ENCODE results near the gene RBM14. TPM values are rescaled to one million over a fixed set of nuclear protein-coding genes. Genes with fewer than 3 reads are reported as not detected.

RBM14 gene
- total and polyA plus RNA-seq, 7 donors: 10.8 to 54.0 (median 37.5) TPM

- intact Hi-C loops (cut with DNase I): no loop called here
- DNase-seq: no peak
- Histone ChIP-seq H3K36me3 (peaks cover 3 to 92% (median 20%) of the 10 kb centered on the region in 4 donors), H3K9me3 (no peaks in the 10 kb centered on the region), H3K4me3 (no peak overlapping the region), H3K27ac (no peak overlapping the region), H3K4me1 (peaks cover 0 to 12% (median 3%) of the 10 kb centered on the region in 4 donors), H3K27me3 (no peaks in the 10 kb centered on the region)
- 91 to 93% methylated on average over 1 of the region's 1 CpG for WGBS, 2 donors
- TF ChIP-seq EP300 (IDR thresholded peaks at IDR 0.05): no peak
- no peak for TF ChIP-seq CTCF (IDR thresholded peaks at IDR 0.05)
- TF ChIP-seq POLR2AphosphoS5 (IDR thresholded peaks at IDR 0.05): no peak
- no peak for TF ChIP-seq POLR2A (IDR thresholded peaks at IDR 0.05)
Measured at GRCh38 chr11:66663741-66664296, 47.4 kb downstream of the RBM14 start.

GRCh38 chr11:66665369-66665768, 48.9 kb downstream of the RBM14 start:
- H3K4me1 ChIP-seq: peaks cover 0 to 12% (median 3%) of the 10 kb centered on the region in 4 donors
- no peak for DNase-seq
- 93 to 95% methylated on average over 11 of the region's 11 CpGs for WGBS, 2 donors
- H3K9me3 ChIP-seq: no peaks in the 10 kb centered on the region
- H3K4me3 ChIP-seq: no peak overlapping the region
- peaks cover 3 to 86% (median 20%) of the 10 kb centered on the region in 4 donors for H3K36me3 ChIP-seq
- TF ChIP-seq POLR2A (IDR thresholded peaks at IDR 0.05) (no peak), POLR2AphosphoS5 (IDR thresholded peaks at IDR 0.05) (no peak), CTCF (IDR thresholded peaks at IDR 0.05) (no peak), EP300 (IDR thresholded peaks at IDR 0.05) (no peak)
- intact Hi-C loops (cut with DNase I): no loop called here
- no peaks in the 10 kb centered on the region for H3K27me3 ChIP-seq
- no peak overlapping the region for H3K27ac ChIP-seq

GRCh38 chr11:66670816-66671215, 54.4 kb downstream of the RBM14 start:
- Histone ChIP-seq H3K4me3 (no peak overlapping the region), H3K27ac (no peak overlapping the region), H3K9me3 (no peaks in the 10 kb centered on the region), H3K27me3 (no peaks in the 10 kb centered on the region), H3K36me3 (peaks cover 0 to 33% (median 11%) of the 10 kb centered on the region in 4 donors), H3K4me1 (peaks cover 0 to 48% (median 33%) of the 10 kb centered on the region in 4 donors)
- no peak for TF ChIP-seq EP300 (IDR thresholded peaks at IDR 0.05)
- no peak for TF ChIP-seq POLR2A (IDR thresholded peaks at IDR 0.05)
- no peak for TF ChIP-seq CTCF (IDR thresholded peaks at IDR 0.05)
- peak in 1 of 4 donors; percentile 20 for TF ChIP-seq POLR2AphosphoS5 (IDR thresholded peaks at IDR 0.05)
- DNase-seq: no peak
- intact Hi-C loops (cut with DNase I): no loop called here
- WGBS, 2 donors: 92 to 93% methylated on average over 5 of the region's 5 CpGs

GRCh38 chr11:66674964-66675602, 58.7 kb downstream of the RBM14 start:
- H3K4me1 ChIP-seq: peaks cover 0 to 55% (median 47%) of the 10 kb centered on the region in 4 donors
- H3K9me3 ChIP-seq: no peaks in the 10 kb centered on the region
- H3K4me3 ChIP-seq: no peak overlapping the region
- DNase-seq: no peak
- whole genome bisulfite sequencing, 2 donors: 64 to 84% methylated on average over 2 of the region's 2 CpGs
- intact Hi-C loops (cut with DNase I): no loop called here
- no peak for TF ChIP-seq POLR2A (IDR thresholded peaks at IDR 0.05)
- no peak for TF ChIP-seq EP300 (IDR thresholded peaks at IDR 0.05)
- no peaks in the 10 kb centered on the region for H3K27me3 ChIP-seq
- H3K27ac ChIP-seq: no peak overlapping the region
- H3K36me3 ChIP-seq: no peaks in the 10 kb centered on the region

- peaks cover 0 to 55% (median 47%) of the 10 kb centered on the region in 4 donors for H3K4me1 ChIP-seq
- TF ChIP-seq CTCF (IDR thresholded peaks at IDR 0.05) (no peak), POLR2A (IDR thresholded peaks at IDR 0.05) (no peak), EP300 (IDR thresholded peaks at IDR 0.05) (no peak), POLR2AphosphoS5 (IDR thresholded peaks at IDR 0.05) (no peak)
- no peak for DNase-seq
- H3K36me3 ChIP-seq: no peaks in the 10 kb centered on the region
- no peaks in the 10 kb centered on the region for H3K27me3 ChIP-seq
- WGBS, 2 donors: 68 to 85% methylated on average over 16 of the region's 16 CpGs
- no peaks in the 10 kb centered on the region for H3K9me3 ChIP-seq
- peak overlapping the region in 1 of 4 donors; percentile 96 for H3K27ac ChIP-seq
- peak overlapping the region; percentile 70 to 83 (median 78) for H3K4me3 ChIP-seq
- intact Hi-C loops (cut with DNase I): no loop called here
Measured at GRCh38 chr11:66676282-66676919, 60.0 kb downstream of the RBM14 start.

Measured in sigmoid colon (tissue), 7 donors.